Astrocyte (in vitro differentiated cells and primary cell): Measurements from ENCODE around the gene RHOBTB1. TPM values are rescaled to one million over a fixed set of nuclear protein-coding genes. Genes with fewer than 3 reads are reported as not detected.

Experiments
- DNase-seq: peaks from one replicate; pipeline ENCODE4 v3.0.0-alpha.2; 2010; ENCODE audit warnings: low read depth
- FAIRE-seq: peaks from 2 replicates; lab custom pipeline; 2011; peaks lifted over from hg19 to GRCh38; lab: Jason Lieb, UNC
- H2AFZ ChIP-seq: 2 replicates; pipeline ENCODE4 v1.6.0; 2012; ENCODE audit warnings: low read depth, low read length, inconsistent platforms
- H3K27ac ChIP-seq: 2 replicates; pipeline ENCODE4 v1.5.1; 2011; ENCODE audit warnings: low read depth, low read length, inconsistent platforms
- H3K27me3 ChIP-seq: 2 replicates; pipeline ENCODE4 v1.6.0; 2011; ENCODE audit warnings: low read length, inconsistent platforms; ENCODE audit not compliant: insufficient read depth
- H3K36me3 ChIP-seq: 2 replicates; pipeline ENCODE4 v1.5.1; 2011; ENCODE audit warnings: low read length, inconsistent platforms; ENCODE audit not compliant: insufficient read depth
- H3K4me1 ChIP-seq: 2 replicates; pipeline ENCODE4 v1.5.1; 2011; ENCODE audit warnings: low read length, inconsistent platforms; ENCODE audit not compliant: insufficient read depth
- H3K4me2 ChIP-seq: 2 replicates; pipeline ENCODE4 v1.6.0; 2012; ENCODE audit warnings: low read length, inconsistent platforms
- H3K4me3 ChIP-seq: 2 replicates; pipeline ENCODE4 v1.5.1; 2011; ENCODE audit warnings: low read depth, mild to moderate bottlenecking, low read length, inconsistent platforms; ENCODE audit not compliant: insufficient read depth
- H3K79me2 ChIP-seq: 2 replicates; pipeline ENCODE4 v1.6.0; 2012; ENCODE audit warnings: mild to moderate bottlenecking, low read length, inconsistent platforms; ENCODE audit not compliant: insufficient read depth
- H3K9ac ChIP-seq: 2 replicates; pipeline ENCODE4 v1.6.0; 2012; ENCODE audit warnings: mild to moderate bottlenecking, low read length, inconsistent platforms
- H3K9me3 ChIP-seq: 2 replicates; pipeline ENCODE4 v1.5.1; 2012; ENCODE audit warnings: low read depth, mild to moderate bottlenecking, low read length, inconsistent platforms; ENCODE audit not compliant: insufficient read depth
- H4K20me1 ChIP-seq: 2 replicates; pipeline ENCODE4 v1.6.0; 2012; ENCODE audit warnings: low read length, inconsistent platforms; ENCODE audit not compliant: insufficient read depth
- H3K27ac Mint-ChIP-seq: one replicate; pipeline ENCODE4 v1.8.0; 2021; ENCODE audit warnings: mild to moderate bottlenecking, mixed read lengths; ENCODE audit not compliant: unreplicated experiment
- H3K27me3 Mint-ChIP-seq: one replicate; pipeline ENCODE4 v1.8.0; 2021; ENCODE audit warnings: low read depth, mixed read lengths; ENCODE audit not compliant: unreplicated experiment
- H3K36me3 Mint-ChIP-seq: one replicate; pipeline ENCODE4 v1.8.0; 2021; ENCODE audit warnings: low read depth, mixed read lengths; ENCODE audit not compliant: unreplicated experiment
- H3K4me1 Mint-ChIP-seq: one replicate; pipeline ENCODE4 v1.8.0; 2021; ENCODE audit warnings: low read depth, mixed read lengths; ENCODE audit not compliant: unreplicated experiment
- H3K4me3 Mint-ChIP-seq: one replicate; pipeline ENCODE4 v1.8.0; 2021; ENCODE audit warnings: mild to moderate bottlenecking, moderate library complexity, mixed read lengths; ENCODE audit not compliant: unreplicated experiment
- H3K9me3 Mint-ChIP-seq: one replicate; pipeline ENCODE4 v1.8.0; 2021; ENCODE audit warnings: mild to moderate bottlenecking, mixed read lengths; ENCODE audit not compliant: unreplicated experiment
- CTCF ChIP-seq: IDR thresholded peaks from 2 replicates; pipeline ENCODE4 v1.5.1; 2011; ENCODE audit warnings: low read depth, mild to moderate bottlenecking, inconsistent platforms, low read length, moderate library complexity; ENCODE audit not compliant: insufficient read depth
- EZH2 ChIP-seq: IDR thresholded peaks from 2 replicates; pipeline ENCODE4 v1.6.1; 2012; ENCODE audit warnings: mild to moderate bottlenecking, low read length, inconsistent platforms; ENCODE audit not compliant: insufficient read depth
- total RNA-seq: library from RNA; stranded (reverse); gene quantifications from 2 replicates; pipeline ENCODE4 v1.2.1, GENCODE V29; 2021

The RHOBTB1 gene
- total RNA-seq, 1 donor from 2014 or later = 46.5 TPM

GRCh38 chr10:60948851-60949250 is 4.9 kb upstream of the RHOBTB1 start:
- Histone ChIP-seq H3K79me2 (no peaks in the 10 kb centered on the region), H2AFZ (no peak overlapping the region), H4K20me1 (no peaks in the 10 kb centered on the region), H3K9me3 (no peaks in the 10 kb centered on the region), H3K4me1 (no peaks in the 10 kb centered on the region), H3K4me2 (no peak overlapping the region), H3K27me3 (no peaks in the 10 kb centered on the region), H3K36me3 (no peaks in the 10 kb centered on the region), H3K4me3 (no peak overlapping the region), H3K9ac (no peak overlapping the region), H3K27ac (no peak overlapping the region)
- H3K36me3 Mint-ChIP-seq = no peaks in the 10 kb centered on the region
- H3K4me3 Mint-ChIP-seq = no peak overlapping the region
- no peak overlapping the region for H3K27ac Mint-ChIP-seq
- TF ChIP-seq CTCF (no peak), EZH2 (no peak)
- no peak for FAIRE-seq
- no peaks in the 10 kb centered on the region for H3K27me3 Mint-ChIP-seq
- H3K9me3 Mint-ChIP-seq = no peaks in the 10 kb centered on the region
- H3K4me1 Mint-ChIP-seq = peaks cover 8% of the 10 kb centered on the region
- DNase-seq = no peak

- H3K27ac ChIP-seq = peak overlapping the region; percentile 99
- peak overlapping the region; percentile 74 for H3K4me3 ChIP-seq
- peak overlapping the region; percentile 99 for H3K9ac ChIP-seq
- no peaks in the 10 kb centered on the region for H3K27me3 ChIP-seq
- H3K9me3 ChIP-seq = no peaks in the 10 kb centered on the region
- Mint-ChIP-seq H3K27ac (peak overlapping the region; percentile 95), H3K4me1 (peaks cover 25% of the 10 kb centered on the region), H3K4me3 (peak overlapping the region; percentile 83), H3K36me3 (no peaks in the 10 kb centered on the region), H3K27me3 (no peaks in the 10 kb centered on the region), H3K9me3 (no peaks in the 10 kb centered on the region)
- no peaks in the 10 kb centered on the region for H4K20me1 ChIP-seq
- peak overlapping the region; percentile 97 for H3K4me2 ChIP-seq
- TF ChIP-seq EZH2 = no peak
- no peak for TF ChIP-seq CTCF
- DNase-seq = no peak
- H3K36me3 ChIP-seq = no peaks in the 10 kb centered on the region
- no peak for FAIRE-seq
- peak overlapping the region; percentile 79 for H2AFZ ChIP-seq
- H3K79me2 ChIP-seq = peaks cover 23% of the 10 kb centered on the region
- H3K4me1 ChIP-seq = peaks cover 11% of the 10 kb centered on the region
These were observed 919 bp upstream of the RHOBTB1 start for GRCh38 chr10:60944910-60945297.

DNA sequence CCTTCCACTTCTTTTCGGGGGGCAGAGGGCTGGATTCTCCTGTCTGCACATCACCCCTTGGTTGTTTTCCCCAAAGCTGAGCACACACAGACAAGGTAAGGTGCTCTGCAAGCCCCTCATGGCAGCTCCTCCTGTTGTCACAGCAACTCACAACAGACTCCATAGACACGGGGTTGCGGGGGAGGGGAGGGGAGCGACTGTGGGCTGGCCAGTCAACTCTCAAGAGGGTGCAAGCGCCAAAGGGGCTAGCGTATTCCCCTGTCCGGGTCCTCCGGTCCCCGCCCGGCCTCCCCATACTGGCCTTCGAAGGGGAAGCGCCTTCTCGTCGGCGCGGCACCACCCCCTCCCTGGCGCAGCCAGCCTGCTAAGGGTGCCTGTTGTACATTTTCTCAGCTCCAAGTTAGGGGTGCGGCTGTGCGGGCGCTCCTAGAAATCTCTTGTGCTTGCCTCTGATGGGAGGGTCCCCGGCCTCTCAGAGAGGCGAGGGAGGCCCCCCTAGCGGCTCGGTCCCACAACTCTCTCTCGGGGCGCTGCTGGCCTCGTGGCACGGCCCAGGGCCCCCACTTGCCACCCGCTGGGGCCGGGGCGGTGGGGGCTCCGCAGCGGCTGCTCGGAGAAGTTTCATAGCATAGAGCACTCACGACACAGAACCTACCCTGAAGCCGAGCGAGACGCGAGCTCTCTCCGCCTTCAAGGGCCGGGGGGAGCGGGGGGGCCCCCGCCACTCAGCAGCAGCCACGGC is 498 bp downstream of the RHOBTB1 start:
- H3K4me2 ChIP-seq = peak overlapping the region; percentile 97
- H3K36me3 ChIP-seq = no peaks in the 10 kb centered on the region
- H3K9ac ChIP-seq = peak overlapping the region; percentile 99
- Mint-ChIP-seq H3K27ac (peak overlapping the region; percentile 97), H3K4me3 (peak overlapping the region; percentile 96), H3K9me3 (no peaks in the 10 kb centered on the region), H3K27me3 (no peaks in the 10 kb centered on the region), H3K36me3 (no peaks in the 10 kb centered on the region), H3K4me1 (peaks cover 31% of the 10 kb centered on the region)
- H3K4me3 ChIP-seq = peak overlapping the region; percentile 74
- FAIRE-seq (no peak), DNase-seq (peak; percentile 39)
- no peaks in the 10 kb centered on the region for H3K27me3 ChIP-seq
- H3K9me3 ChIP-seq = no peaks in the 10 kb centered on the region
- TF ChIP-seq CTCF (no peak), EZH2 (no peak)
- H3K79me2 ChIP-seq = peaks cover 27% of the 10 kb centered on the region
- H3K4me1 ChIP-seq = peaks cover 17% of the 10 kb centered on the region
- no peaks in the 10 kb centered on the region for H4K20me1 ChIP-seq
- H3K27ac ChIP-seq = peak overlapping the region; percentile 99
- H2AFZ ChIP-seq = peak overlapping the region; percentile 79
